ENCODE measurements around the gene FGF11. TPM values are rescaled to one million over a fixed set of nuclear protein-coding genes. Genes with fewer than 3 reads are reported as not detected.
A peak's percentile ranks its signal among the peaks of the same experiment; 100 is the strongest.

The FGF11 gene
- total RNA-seq, 2 experiments from 2014 or later = 1.5 to 1.7 TPM

DNA sequence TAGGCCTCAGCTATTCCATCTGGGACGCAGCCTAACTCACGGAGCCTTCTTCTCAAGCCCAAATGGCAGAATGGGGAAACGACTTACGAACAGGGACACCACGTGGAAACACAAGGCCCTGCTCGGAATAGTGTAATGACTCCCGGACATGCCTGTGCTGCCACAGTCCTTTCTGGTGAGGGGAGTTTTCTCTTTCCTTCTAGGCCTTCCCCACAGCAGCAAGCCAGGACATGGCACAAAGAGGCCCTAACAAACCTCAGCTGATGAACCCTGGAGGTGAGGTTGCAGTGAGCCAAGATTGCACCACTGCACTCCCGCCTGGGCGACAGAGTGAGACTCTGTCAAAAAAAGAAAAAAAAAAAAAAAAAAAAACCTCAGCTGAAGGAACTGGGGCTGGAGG lies 24.8 kb downstream of the FGF11 start:
- TF ChIP-seq, protein P1, sequence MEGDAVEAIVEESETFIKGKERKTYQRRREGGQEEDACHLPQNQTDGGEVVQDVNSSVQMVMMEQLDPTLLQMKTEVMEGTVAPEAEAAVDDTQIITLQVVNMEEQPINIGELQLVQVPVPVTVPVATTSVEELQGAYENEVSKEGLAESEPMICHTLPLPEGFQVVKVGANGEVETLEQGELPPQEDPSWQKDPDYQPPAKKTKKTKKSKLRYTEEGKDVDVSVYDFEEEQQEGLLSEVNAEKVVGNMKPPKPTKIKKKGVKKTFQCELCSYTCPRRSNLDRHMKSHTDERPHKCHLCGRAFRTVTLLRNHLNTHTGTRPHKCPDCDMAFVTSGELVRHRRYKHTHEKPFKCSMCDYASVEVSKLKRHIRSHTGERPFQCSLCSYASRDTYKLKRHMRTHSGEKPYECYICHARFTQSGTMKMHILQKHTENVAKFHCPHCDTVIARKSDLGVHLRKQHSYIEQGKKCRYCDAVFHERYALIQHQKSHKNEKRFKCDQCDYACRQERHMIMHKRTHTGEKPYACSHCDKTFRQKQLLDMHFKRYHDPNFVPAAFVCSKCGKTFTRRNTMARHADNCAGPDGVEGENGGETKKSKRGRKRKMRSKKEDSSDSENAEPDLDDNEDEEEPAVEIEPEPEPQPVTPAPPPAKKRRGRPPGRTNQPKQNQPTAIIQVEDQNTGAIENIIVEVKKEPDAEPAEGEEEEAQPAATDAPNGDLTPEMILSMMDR (IDR thresholded peaks at IDR 0.05) = no peak
- Mint-ChIP-seq H3K4me3 (no peak overlapping the region), H3K27me3 (no peaks in the 10 kb centered on the region), H3K36me3 (ENCODE audit: low read depth) (peaks cover 46% of the 10 kb centered on the region), H3K9me3 (no peaks in the 10 kb centered on the region), H3K4me1 (ENCODE audit: low read depth) (no peaks in the 10 kb centered on the region), H3K27ac (peak overlapping the region; percentile 12)
- intact Hi-C loops (cut with DNase I, micrococcal nuclease) = no loop called here
- DNase-seq = no peak
- no peak overlapping the region for H3K4me3 ChIP-seq (ENCODE audit: low read length)
- ATAC-seq (ENCODE audit: poor library complexity) = no peak
- H3K27me3 ChIP-seq (ENCODE audit: control insufficient read depth in 1 of 2, insufficient read depth in 2 of 2, low read length in 2 of 2) = no peaks in the 10 kb centered on the region
- no peaks in the 10 kb centered on the region for H3K9me3 ChIP-seq (ENCODE audit: control insufficient read depth in 1 of 2, insufficient read depth in 1 of 2, low read length in 2 of 2)
- CTCF ChIA-PET = no interaction called here
- H3K27ac ChIP-seq (ENCODE audit: low read depth in 1 of 2, low read length in 2 of 2) = no peak overlapping the region
- peaks cover 43% of the 10 kb centered on the region for H3K36me3 ChIP-seq (ENCODE audit: insufficient read depth, low read length)
- peaks cover 7% of the 10 kb centered on the region for H3K4me1 ChIP-seq (ENCODE audit: insufficient read depth, low read length)
- POLR2A ChIA-PET = interaction anchor here (12.5 kb wide), 1 partner anchor 14 kb away, joined by 137 read pairs; the partner anchor contains the start of genes SLC35G6 and ZBTB4

DNA sequence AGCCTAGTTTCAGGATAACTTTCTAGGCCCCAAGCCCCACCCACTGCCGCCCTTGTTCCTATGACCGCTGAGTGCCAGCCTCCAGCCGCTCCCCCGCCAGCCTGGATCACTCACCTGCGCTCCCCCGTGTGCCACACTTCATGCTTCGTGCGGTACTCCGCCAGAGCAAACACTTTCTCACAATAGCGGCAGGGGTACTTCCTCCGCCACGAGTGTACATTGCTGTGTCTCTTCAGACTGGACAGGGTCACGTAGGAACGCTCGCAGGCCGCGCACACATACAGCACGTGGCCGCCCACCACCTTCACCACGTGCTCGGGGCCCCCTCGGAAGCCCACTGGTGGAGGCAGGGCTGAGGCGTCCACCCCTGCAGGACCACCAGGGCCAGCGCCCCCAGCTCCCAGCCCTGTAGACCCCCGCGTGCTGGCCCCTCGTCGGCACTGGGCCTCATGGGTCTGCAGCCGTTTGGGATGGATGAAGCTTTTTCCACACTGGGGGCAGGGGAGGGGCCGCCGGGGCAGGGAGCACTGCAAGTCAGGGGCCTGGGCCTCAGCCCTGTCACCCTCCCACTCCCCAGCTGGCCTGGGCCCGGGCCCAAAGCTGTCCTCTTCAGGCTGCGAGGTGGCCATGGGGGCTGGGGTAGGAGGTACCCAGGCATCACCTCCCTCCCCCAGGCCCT lies 26.4 kb downstream of the FGF11 start:
- peaks cover 43% of the 10 kb centered on the region for H3K36me3 ChIP-seq (ENCODE audit: insufficient read depth, low read length)
- Mint-ChIP-seq H3K9me3 (no peaks in the 10 kb centered on the region), H3K27me3 (no peaks in the 10 kb centered on the region), H3K27ac (no peak overlapping the region), H3K4me1 (ENCODE audit: low read depth) (peaks cover 2% of the 10 kb centered on the region), H3K4me3 (no peak overlapping the region), H3K36me3 (ENCODE audit: low read depth) (peaks cover 48% of the 10 kb centered on the region)
- POLR2A ChIA-PET = no interaction called here
- TF ChIP-seq, protein P1 (IDR thresholded peaks at IDR 0.05) = no peak
- ATAC-seq (ENCODE audit: poor library complexity) = no peak
- H3K4me1 ChIP-seq (ENCODE audit: insufficient read depth, low read length) = peaks cover 8% of the 10 kb centered on the region
- no peak for DNase-seq
- intact Hi-C loops (cut with DNase I, micrococcal nuclease) = no loop called here
- no peaks in the 10 kb centered on the region for H3K9me3 ChIP-seq (ENCODE audit: control insufficient read depth in 1 of 2, insufficient read depth in 1 of 2, low read length in 2 of 2)
- H3K27me3 ChIP-seq (ENCODE audit: control insufficient read depth in 1 of 2, insufficient read depth in 2 of 2, low read length in 2 of 2) = no peaks in the 10 kb centered on the region
- no peak overlapping the region for H3K27ac ChIP-seq (ENCODE audit: low read depth in 1 of 2, low read length in 2 of 2)
- no peak overlapping the region for H3K4me3 ChIP-seq (ENCODE audit: low read length)
- CTCF ChIA-PET = no interaction called here

DNA sequence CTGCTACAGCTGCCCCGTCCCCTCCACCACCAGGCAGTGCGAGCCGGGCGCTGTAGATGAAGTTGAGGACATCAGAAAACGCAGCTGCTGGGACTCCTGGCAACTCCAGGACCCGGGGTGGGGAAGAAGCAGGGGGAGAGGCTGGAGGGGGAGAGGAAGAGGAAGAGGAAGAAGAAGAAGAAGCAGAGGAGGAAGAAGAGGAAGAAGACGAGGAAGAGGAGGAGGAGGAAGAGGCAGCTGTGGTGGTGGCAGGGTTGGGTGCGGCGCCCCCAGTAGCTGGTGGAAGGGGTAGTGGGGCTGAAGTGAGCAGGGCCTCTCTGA lies 27.0 kb downstream of the FGF11 start:
- Mint-ChIP-seq H3K27ac (no peak overlapping the region), H3K27me3 (no peaks in the 10 kb centered on the region), H3K4me1 (ENCODE audit: low read depth) (peaks cover 6% of the 10 kb centered on the region), H3K9me3 (no peaks in the 10 kb centered on the region), H3K4me3 (no peak overlapping the region), H3K36me3 (ENCODE audit: low read depth) (peaks cover 46% of the 10 kb centered on the region)
- TF ChIP-seq, protein P1 (IDR thresholded peaks at IDR 0.05) = no peak
- Histone ChIP-seq H3K27me3 (ENCODE audit: control insufficient read depth in 1 of 2, insufficient read depth in 2 of 2, low read length in 2 of 2) (no peaks in the 10 kb centered on the region), H3K27ac (ENCODE audit: low read depth in 1 of 2, low read length in 2 of 2) (no peak overlapping the region), H3K9me3 (ENCODE audit: control insufficient read depth in 1 of 2, insufficient read depth in 1 of 2, low read length in 2 of 2) (no peaks in the 10 kb centered on the region), H3K36me3 (ENCODE audit: insufficient read depth, low read length) (peaks cover 39% of the 10 kb centered on the region), H3K4me1 (ENCODE audit: insufficient read depth, low read length) (peaks cover 8% of the 10 kb centered on the region), H3K4me3 (ENCODE audit: low read length) (no peak overlapping the region)
- no peak for DNase-seq
- ChIA-PET POLR2A (no interaction called here), CTCF (interaction anchor here (0.9 kb wide), 1 partner anchor 29 kb away, joined by 3 read pairs; no protein-coding TSS in a partner anchor)
- no peak for ATAC-seq (ENCODE audit: poor library complexity)
- intact Hi-C loops (cut with DNase I, micrococcal nuclease) = no loop called here
